Measurements from ENCODE around the gene PGM1.

Gene PGM1

GRCh38 chr1:63640633-63641567 lies 47.7 kb downstream of the PGM1 start:
- Histone ChIP-seq H3K27ac (ENCODE audit: low read depth, low read length, poor library complexity, severe bottlenecking) (no peak overlapping the region), H3K4me1 (ENCODE audit: insufficient read depth, low read length, severe bottlenecking) (no peaks in the 10 kb centered on the region)
- no peak for TF ChIP-seq CTCF (IDR thresholded peaks at IDR 0.05; ENCODE audit: low read length)
- TF ChIP-seq EZH2 (IDR thresholded peaks at IDR 0.05; ENCODE audit: borderline replicate concordance, low read length), result no peak

GRCh38 chr1:63641615-63642014 lies 48.4 kb downstream of the PGM1 start:
- no peaks in the 10 kb centered on the region for H3K9me3 ChIP-seq (ENCODE audit: low read length)
- H3K9me2 ChIP-seq (ENCODE audit: low read depth, low read length), result no peaks in the 10 kb centered on the region
- no peaks in the 10 kb centered on the region for H3K79me2 ChIP-seq (ENCODE audit: insufficient read depth, low read length)
- H3K36me3 ChIP-seq (ENCODE audit: insufficient read depth, low read length), result peaks cover 70% of the 10 kb centered on the region
- no peak overlapping the region for H3K4me3 ChIP-seq (ENCODE audit: low read depth, low read length, poor library complexity, severe bottlenecking)
- H2AFZ ChIP-seq (ENCODE audit: low read length), result no peak overlapping the region
- TF ChIP-seq CTCF (IDR thresholded peaks at IDR 0.05; ENCODE audit: low read length), result no peak
- TF ChIP-seq EZH2 (IDR thresholded peaks at IDR 0.05; ENCODE audit: borderline replicate concordance, low read length), result no peak
- H3K9ac ChIP-seq (ENCODE audit: low read length), result no peak overlapping the region
- no peaks in the 10 kb centered on the region for H3F3A ChIP-seq (ENCODE audit: insufficient read depth, low read length)
- no peaks in the 10 kb centered on the region for H3K27me3 ChIP-seq (ENCODE audit: insufficient read depth, low read length)
- no peak overlapping the region for H3K4me2 ChIP-seq (ENCODE audit: low read length)
- no peaks in the 10 kb centered on the region for H4K20me1 ChIP-seq (ENCODE audit: insufficient read depth, low read length)
- no peaks in the 10 kb centered on the region for H3K4me1 ChIP-seq (ENCODE audit: insufficient read depth, low read length, severe bottlenecking)
- H3K27ac ChIP-seq (ENCODE audit: low read depth, low read length, poor library complexity, severe bottlenecking), result no peak overlapping the region

More at GRCh38 chr1:63640633-63641567, 47.7 kb downstream of the PGM1 start:
- Histone ChIP-seq H3F3A (ENCODE audit: insufficient read depth, low read length) (no peaks in the 10 kb centered on the region), H3K4me3 (ENCODE audit: low read depth, low read length, poor library complexity, severe bottlenecking) (no peak overlapping the region), H3K36me3 (ENCODE audit: insufficient read depth, low read length) (peaks cover 76% of the 10 kb centered on the region), H3K9ac (ENCODE audit: low read length) (no peak overlapping the region), H3K27me3 (ENCODE audit: insufficient read depth, low read length) (no peaks in the 10 kb centered on the region), H4K20me1 (ENCODE audit: insufficient read depth, low read length) (no peaks in the 10 kb centered on the region), H3K4me2 (ENCODE audit: low read length) (no peak overlapping the region), H3K79me2 (ENCODE audit: insufficient read depth, low read length) (no peaks in the 10 kb centered on the region), H2AFZ (ENCODE audit: low read length) (no peak overlapping the region), H3K9me3 (ENCODE audit: low read length) (no peaks in the 10 kb centered on the region), H3K9me2 (ENCODE audit: low read depth, low read length) (no peaks in the 10 kb centered on the region)

- H3K36me3 ChIP-seq (ENCODE audit: insufficient read depth, low read length), result peaks cover 57% of the 10 kb centered on the region
Observed at GRCh38 chr1:63642901-63643300, 49.7 kb downstream of the PGM1 start.

More at GRCh38 chr1:63642901-63643300, 49.7 kb downstream of the PGM1 start:
- no peaks in the 10 kb centered on the region for H3K27me3 ChIP-seq (ENCODE audit: insufficient read depth, low read length)
- no peaks in the 10 kb centered on the region for H3K9me3 ChIP-seq (ENCODE audit: low read length)
- no peaks in the 10 kb centered on the region for H3K9me2 ChIP-seq (ENCODE audit: low read depth, low read length)
- H3K27ac ChIP-seq (ENCODE audit: low read depth, low read length, poor library complexity, severe bottlenecking), result no peak overlapping the region
- no peak overlapping the region for H3K4me3 ChIP-seq (ENCODE audit: low read depth, low read length, poor library complexity, severe bottlenecking)
- H2AFZ ChIP-seq (ENCODE audit: low read length), result no peak overlapping the region
- no peaks in the 10 kb centered on the region for H3K4me1 ChIP-seq (ENCODE audit: insufficient read depth, low read length, severe bottlenecking)
- H3K79me2 ChIP-seq (ENCODE audit: insufficient read depth, low read length), result no peaks in the 10 kb centered on the region
- H4K20me1 ChIP-seq (ENCODE audit: insufficient read depth, low read length), result no peaks in the 10 kb centered on the region
- no peaks in the 10 kb centered on the region for H3F3A ChIP-seq (ENCODE audit: insufficient read depth, low read length)
- H3K9ac ChIP-seq (ENCODE audit: low read length), result no peak overlapping the region
- no peak overlapping the region for H3K4me2 ChIP-seq (ENCODE audit: low read length)
- TF ChIP-seq CTCF (IDR thresholded peaks at IDR 0.05; ENCODE audit: low read length) (no peak), EZH2 (IDR thresholded peaks at IDR 0.05; ENCODE audit: borderline replicate concordance, low read length) (no peak)

Data from OCI-LY1 (cell line).